GM10266 (cell line): ENCODE results near the gene POGLUT3.

ENCODE experiments used
- DNase-seq: peaks from one replicate; pipeline ENCODE4 v3.0.0; 2012; ENCODE audit errors: extremely low spot score
- CTCF ChIP-seq: IDR thresholded peaks from 2 replicates; pipeline ENCODE4 v1.5.1; 2012; ENCODE audit warnings: mild to moderate bottlenecking, low read depth; ENCODE audit not compliant: control insufficient read depth, insufficient read depth; ENCODE audit errors: missing control alignments

POGLUT3 gene

GRCh38 chr11:108498046-108498815 lies at the start of gene POGLUT3:
POGLUT3 (minus strand) TSS chr11:108498384; CDS start chr11:108498366, 18 bp downstream.
- DNase-seq = peak; percentile 81

GRCh38 chr11:108545909-108546501 lies 47.8 kb upstream of the POGLUT3 start:
- no peak for TF ChIP-seq CTCF

More at GRCh38 chr11:108498046-108498815, at the start of gene POGLUT3:
- peak; percentile 8 for TF ChIP-seq CTCF

GRCh38 chr11:108543316-108543964 lies 45.3 kb upstream of the POGLUT3 start:
- DNase-seq = no peak

More at GRCh38 chr11:108545909-108546501, 47.8 kb upstream of the POGLUT3 start:
- no peak for DNase-seq

GRCh38 chr11:108541531-108541930 lies 43.3 kb upstream of the POGLUT3 start:
- no peak for TF ChIP-seq CTCF
- no peak for DNase-seq

More at GRCh38 chr11:108543316-108543964, 45.3 kb upstream of the POGLUT3 start:
- TF ChIP-seq CTCF = no peak

- no peak for DNase-seq
- TF ChIP-seq CTCF = no peak
Observed at GRCh38 chr11:108538502-108538901, 40.3 kb upstream of the POGLUT3 start.

- peak; percentile 27 for DNase-seq
- no peak for TF ChIP-seq CTCF
Observed at GRCh38 chr11:108538022-108538424, 39.8 kb upstream of the POGLUT3 start.
